Fibroblast of upper back skin (primary cell): Measurements from ENCODE around the gene ETF1.
A peak's percentile ranks its signal among the peaks of the same experiment; 100 is the strongest.

Experiments used
- DNase-seq: peaks from one replicate; pipeline ENCODE4 v3.0.0-alpha.2; 2013

The ETF1 gene

DNA sequence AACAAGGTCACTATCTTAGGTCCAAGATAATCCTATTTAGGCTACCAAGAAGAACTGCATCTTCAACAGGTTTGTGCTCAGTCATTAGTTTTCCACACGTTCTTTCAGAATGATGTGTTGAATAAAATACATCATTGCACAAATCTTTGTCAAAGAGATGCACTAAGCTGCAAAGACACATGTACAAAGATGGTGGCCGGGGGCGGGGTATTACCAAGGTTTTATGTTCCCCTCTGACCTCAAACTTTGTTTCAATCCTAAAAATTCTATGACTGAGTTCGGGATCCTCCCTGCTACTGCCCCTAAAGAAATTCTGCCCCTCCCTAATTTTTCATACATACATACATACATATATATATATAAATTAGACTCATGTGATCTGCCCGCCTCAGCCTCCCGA, 17.9 kb upstream of the ETF1 start:
- DNase-seq = no peak

DNA sequence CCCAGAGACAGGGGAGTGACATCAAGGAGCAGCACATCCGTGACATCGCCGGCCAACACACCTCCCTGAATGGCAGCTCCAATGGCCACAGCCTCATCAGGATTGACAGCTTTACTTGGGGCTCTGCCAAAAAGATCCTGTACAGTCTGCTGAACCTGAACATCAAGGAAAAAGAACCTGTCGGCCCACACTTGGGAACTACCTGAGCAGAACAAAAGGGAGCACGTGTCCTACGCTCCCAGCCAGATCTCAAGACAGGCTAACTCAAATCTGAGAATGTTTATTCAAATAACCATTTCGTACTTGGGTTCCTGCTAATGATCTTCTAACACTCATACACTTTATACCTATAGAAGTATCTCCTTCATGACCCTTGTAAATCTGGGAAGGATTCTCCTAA, 16.9 kb upstream of the ETF1 start:
- DNase-seq = no peak

DNA sequence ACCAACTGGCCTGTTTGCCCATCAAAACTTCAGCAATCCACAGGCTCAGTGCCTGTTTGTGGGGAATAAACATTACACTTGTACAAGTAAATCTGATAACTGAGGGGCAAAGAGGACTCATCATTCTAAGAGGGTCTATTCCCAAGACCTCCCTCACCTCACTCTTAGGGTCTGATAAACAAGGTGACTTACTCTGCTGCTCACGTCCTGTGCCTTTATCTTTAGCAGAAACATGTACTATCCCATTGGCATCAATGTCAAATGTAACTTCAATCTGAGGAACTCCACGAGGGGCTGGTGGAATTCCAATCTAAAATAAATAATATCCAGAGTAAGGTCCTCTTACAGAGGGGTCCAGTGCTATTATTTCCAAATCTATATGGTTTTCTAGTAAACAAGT, 14.6 kb upstream of the ETF1 start:
- DNase-seq = no peak

DNA sequence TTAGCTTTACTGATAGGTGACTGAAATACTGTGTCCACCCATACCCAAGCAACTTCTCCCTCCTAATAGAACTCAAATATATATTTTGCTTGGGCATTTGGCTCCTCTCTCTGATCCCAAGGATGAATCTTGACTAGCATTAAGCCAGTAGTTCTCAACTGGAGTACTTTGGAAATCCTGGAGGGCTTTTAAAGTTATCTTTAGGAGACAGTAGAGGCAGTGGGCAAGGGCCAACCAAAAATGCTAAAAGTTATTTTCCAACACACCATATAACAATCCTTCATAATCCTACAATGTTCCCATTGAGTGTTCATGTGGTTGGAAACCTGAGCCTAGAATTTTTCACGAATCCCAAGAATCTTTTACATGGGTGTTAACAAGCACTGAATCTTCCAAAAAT, 11.1 kb upstream of the ETF1 start:
- DNase-seq = no peak

DNA sequence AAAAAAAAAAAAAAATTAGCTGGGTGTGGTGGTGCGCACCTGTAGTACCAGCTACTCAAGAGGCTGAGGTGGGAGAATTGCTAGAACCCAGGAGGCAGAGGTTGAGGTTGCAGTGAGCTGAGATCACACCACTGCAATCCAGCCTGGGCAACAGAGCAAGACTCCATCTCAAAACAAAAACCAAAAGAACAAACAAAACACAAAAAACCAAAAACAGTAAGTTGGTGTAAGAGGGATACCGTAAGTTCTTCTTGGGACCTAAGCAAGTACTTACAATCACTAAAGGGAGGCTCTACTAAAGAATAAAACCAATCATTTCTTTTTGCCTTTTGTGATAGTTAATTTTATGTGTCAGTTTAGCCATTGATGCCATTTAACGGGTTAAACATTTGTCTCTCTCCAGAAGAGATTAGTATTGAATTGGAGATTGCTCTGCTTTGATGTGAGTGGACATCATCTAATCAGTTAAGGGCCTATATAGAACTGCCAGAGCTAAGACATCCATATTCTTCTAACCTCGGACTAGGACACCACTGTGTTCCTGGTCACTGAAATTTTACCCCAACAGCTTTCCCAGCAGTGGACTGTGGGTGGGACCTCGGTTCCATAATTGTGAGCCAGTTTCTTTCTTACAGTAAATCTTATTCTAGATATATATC, 10.5 kb upstream of the ETF1 start:
- no peak for DNase-seq

DNA sequence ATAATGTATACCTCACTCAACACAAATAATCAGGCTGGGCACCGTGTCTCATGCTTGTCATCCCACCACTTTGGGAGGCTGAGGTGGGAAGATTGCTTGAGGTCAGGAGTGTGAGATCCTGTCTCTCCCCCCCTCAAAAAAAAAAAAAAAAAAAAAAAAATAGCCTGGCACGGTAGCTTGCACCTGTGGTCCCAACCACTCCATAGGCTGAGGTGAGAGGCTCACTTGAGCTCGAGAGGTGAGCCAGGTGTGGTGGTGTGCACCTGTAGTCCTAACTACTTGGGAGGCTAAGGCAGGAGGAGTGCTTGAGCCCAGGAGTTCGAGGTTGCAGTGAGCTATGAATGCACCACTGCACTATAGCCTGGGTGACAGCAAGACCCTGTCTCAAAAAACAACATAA, 9.6 kb upstream of the ETF1 start:
- no peak for DNase-seq

DNA sequence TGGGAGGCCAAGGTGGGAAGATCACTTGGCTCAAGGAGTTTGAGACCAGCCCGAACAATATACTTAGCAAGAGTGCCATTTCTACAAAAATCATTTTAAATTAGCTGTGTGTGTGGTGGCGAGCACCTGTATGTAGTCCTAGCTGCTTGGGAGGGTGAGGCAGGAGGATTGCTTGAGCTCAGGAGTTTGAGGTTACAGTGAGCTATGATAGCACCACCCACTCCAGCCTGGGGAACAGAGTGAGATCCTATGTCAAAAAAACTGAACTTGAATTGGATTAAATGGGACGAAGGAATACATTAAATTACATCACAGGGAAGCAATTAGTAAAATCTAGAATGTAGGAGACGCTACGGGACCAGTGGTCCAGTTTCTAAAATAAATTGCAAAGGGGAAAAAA, 6.4 kb upstream of the ETF1 start:
- no peak for DNase-seq

DNA sequence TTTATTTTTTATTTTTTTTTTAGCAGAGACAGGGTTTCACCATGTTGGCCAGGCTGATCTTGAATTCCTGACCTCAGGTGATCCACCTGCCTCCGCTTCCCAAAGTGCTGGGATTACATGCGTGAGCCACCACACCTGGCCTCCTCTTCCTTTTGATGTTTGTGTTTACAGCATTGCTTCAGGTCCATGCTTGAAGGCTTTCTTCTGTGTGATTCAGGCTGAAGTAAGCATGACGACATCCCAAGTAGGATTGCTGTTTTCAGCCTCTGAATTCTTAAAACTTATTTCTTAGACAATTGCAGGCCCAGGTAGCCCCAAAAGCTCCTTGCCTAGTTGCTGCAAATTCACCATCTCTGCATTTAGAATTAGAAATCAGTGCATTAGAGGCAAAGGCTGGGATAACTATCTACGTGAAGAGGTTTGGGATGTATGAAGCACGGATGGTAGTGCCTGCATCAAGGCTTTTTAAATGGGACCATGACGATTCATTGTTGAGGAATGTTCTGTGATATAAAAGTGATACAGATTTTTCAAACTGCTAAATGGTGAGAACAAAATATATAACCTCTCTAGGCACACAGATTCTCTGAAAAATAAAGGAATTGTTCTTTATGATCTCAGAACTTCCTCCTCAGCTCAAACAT, 3.0 kb upstream of the ETF1 start:
- no peak for DNase-seq

DNA sequence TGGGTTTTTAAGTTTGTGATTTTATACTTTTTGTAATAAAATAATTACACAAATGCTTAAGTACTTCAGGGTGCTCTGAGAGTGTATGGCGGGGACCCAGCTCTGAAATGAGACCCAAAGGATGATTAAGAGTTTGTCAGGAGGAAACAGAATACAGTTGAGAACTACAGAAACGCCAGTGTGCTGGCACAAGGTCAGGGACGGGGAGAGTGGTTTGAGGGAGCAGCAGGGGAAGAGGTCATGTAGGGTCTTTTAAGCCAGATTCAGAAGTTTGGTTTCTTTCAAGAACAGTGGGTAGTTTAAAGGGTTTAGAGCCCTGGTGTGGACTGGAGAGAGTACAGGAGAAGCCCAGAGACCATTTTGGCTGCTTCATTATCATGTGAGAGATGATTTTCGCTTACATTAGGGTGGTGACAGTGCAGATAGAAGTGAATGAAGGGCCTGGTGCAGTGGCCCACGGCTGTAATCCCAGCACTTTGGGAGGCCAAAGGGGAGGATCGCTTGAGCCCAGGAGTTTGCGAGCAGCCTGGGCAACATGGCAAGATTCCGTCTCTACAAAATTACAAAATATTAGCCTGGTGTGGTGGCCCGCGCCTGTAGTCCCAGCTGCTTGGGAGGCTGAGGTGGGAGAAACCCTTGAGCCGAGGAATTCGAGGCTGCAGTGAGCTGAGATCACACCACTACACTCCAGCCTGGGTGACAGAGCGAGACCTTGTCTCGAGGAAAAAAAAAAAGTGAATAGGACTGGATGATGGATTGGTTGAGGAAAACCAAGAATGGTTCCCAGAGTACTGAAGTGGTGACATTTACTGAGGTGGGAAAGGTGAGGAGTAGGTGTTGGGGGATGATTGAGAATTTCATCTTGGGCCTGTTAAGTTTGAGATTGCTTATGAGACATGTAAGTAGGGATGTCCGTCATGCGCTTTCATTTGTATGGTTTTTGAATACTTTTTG, 1.4 kb upstream of the ETF1 start:
- peak; percentile 25 for DNase-seq

DNA sequence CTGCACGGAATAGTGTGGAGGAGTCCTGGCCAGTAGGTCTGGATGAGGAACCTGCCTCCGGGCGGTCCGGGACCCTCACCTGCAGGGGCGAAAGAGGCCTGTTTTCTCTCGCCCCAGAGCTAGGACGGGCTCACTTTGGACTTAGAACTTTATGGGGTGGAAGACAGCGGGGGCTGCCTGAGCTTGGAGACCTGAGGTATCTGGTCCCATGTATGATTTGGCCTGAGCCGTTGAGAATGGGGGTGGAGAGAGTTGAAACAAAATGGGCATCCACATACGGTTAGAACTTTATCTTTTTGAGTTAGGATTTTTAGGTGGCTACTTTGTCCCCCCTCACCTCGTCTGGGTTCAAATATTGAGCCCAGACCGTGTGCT, 681 bp upstream of the ETF1 start:
- no peak for DNase-seq

DNA sequence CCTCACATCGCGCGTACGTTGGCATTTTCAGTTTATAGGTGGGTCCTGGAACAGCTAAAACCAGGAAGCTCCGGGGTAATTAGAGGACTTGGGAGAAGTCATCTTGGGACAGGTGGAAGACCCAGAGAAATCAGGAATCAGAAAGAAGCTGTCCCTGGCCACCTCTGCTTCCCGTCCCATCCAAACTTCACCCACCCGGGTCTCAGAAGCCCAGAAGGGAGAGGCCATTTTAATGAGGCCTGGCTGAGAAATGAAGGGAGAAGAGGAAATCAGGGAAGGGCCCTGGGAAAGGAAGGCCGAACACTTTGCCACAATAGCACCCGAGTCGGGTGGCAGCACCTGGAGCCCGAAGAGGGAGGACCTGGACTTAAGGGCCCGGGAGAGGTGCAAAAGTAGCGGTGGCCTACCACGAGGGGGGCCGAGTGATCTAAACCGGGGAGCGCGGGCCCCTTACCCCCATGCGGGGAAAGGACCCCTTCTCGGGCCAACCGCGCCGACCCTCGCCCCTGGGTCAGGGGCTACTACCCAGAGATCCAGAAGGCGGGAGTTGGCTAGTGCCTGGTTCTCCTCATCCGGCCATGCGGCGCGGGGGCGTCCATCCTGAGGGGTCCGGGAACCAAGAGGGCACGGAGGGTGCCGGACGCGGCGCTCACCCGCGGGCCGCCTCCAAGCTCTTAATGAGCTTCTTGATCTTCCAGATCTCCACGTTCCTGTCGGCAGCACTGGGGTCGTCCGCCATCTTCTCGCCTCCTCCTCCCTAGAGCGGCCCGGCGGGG, 668 bp downstream of the ETF1 start:
- DNase-seq = no peak

DNA sequence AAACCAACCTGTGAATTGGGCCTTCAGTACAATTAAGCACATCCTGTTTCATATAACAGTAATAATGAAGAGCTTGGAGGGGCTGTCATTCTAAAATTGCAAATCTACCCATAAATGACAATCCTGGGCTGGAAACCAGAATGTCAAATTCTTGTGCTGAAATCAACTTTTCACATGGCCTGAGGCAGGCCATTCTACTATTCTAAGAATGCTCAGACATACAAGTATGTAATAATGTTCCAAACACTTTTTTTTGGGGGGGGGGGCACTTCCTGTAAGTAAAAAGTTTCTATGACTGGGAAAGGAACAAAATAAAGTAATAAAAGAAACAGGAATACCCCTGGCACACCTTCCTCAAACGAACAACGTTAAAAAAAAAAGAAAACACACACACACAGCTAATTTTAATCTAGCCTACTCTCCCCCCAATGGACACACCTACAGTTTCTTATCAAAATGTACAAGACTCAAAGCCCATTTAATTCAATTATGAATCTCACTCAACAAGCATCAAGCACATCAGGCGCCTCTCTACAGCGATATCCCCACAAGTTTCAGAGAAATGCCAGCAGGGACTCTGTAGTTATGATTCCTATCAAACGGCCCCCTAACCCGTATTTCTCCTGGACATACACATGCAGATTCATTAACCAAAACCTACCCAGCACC, 1.4 kb downstream of the ETF1 start:
- DNase-seq = no peak

DNA sequence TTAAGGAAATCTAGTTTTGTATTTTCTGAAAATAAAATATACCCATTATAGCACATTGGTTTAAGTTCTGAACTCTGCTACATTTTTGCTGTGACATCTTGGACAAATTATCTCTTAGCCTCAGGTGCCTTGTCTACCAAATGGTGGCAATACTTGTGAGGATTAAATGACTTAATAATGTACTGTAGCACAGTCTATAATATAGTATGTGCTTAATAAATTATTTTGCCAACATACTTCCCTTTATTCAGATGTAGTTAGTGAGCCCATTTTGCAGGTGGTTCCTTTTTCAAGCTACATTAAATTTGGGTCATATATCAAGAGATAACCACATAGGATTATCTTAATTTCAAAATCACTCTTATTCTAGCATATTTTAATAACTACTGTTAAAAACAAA, 3.2 kb downstream of the ETF1 start:
- no peak for DNase-seq

DNA sequence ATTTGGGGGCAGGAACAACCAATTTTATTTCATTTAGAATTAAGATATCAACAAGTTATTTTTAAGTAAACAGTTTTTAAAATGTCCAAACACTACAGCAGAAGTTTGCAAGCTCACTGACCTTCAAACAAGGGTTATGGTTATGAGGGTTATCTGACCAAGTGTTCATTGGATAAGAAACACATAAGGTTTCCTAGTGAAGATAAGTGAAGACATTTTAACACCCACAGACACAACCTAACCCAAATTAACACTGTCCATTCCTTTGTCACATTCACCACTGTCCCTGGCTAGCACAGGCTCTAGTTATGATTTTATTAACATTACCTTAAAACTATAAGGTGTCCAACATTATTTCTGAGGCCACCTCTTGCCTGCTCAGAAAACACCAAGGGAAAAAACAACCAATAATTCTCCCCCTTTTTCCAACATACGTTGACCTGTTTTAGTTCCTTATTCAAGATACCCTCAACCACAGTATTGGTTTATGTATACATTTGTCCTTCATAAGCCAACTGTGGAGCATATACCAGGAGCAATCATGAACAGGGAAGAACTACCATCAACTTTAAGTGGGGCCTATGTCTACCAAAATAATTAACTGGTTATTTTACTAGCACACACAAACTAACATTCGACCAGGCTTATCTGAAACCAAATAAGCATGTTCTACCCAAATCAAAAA, 4.0 kb downstream of the ETF1 start:
- no peak for DNase-seq

DNA sequence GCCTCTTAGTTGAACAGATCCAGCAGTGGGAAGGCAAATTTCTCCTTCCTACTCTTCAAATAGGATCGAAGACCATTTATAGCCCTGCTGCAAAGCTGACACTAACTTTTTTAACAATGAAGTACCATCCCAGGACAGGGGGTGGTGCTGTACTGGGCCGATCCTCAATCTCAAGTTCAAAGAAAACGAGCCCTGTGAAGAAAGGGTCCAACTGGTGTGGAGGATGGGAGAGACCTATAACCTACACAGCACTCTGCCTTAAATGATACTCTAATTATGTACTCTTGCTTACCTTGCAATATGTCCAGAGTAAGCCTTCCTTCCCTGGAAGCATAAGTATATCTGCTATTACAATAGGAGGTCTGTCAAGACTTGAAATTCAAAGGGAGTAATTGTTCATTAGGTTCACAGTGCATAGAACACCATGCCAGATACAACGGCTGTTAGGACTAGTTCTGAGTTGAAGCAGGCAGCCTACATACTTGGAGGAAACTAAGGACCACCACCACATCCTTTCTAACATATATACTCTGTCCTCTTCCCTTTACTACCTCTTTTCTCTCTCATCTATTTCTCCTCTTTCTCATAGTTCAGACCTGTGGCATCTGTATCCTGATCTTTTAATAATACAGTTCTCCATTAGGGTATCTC, 6.2 kb downstream of the ETF1 start:
- no peak for DNase-seq

DNA sequence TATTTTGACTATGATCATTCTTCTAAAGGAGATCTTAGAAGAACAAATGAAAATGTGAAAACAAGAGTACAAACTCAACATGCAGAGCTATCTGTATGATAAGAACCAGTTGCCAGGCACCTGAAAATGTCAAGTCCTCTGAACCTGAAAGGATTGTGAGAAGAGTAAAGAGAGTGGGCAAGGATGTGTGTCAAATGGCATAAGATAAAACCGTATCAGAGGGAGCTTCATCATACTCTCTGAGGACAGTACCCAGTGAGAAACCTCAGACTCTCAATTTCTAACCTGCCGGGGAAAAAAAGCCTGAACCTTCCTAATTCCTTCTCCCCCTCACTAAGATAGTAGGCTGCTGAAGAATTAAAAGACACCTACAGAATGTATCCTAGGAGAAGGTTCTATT, 6.8 kb downstream of the ETF1 start:
- no peak for DNase-seq

DNA sequence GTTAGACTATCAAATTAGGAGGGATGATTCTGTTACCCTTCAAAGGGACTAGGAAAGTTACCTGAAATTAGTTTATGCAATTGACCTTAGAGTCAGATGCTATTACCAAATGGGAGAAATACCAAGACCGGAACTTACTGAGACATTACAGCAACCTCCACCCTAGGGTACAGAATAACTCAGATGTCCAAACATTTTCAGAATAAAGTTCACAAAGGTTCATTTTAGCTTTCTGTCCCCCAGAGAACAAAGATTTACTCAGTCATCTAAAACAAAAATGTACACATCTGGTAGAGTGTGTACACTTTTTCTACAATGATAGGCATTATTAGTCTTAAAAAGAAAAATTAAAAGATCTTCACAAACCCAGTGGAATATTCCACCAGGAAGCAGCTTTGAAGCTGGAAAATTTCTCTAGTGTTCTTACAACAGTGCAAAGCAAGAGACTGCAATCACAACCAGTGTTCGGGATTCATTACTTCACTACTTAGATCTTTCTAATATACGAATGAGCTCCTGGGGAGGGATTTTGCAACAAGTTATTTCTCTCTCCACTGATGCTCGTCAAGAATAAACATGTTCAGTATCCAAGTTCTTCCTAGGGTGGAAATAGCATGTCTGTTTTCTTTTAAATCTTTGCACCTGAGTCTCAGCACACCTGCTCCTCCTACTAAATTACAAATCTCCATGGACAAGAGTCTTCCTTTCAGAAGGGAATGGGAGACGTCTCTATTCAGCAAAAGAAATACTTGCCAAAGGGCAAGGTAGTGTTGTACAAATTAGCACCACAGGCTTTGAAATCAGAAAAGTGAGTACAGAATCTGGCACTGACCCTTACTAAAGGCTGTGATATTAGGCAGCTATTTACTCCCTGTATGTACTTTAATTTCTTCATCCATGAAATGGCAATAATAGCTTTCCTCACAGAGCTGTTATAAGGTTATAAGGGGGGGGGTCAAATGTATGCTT, 8.8 kb downstream of the ETF1 start:
- no peak for DNase-seq

DNA sequence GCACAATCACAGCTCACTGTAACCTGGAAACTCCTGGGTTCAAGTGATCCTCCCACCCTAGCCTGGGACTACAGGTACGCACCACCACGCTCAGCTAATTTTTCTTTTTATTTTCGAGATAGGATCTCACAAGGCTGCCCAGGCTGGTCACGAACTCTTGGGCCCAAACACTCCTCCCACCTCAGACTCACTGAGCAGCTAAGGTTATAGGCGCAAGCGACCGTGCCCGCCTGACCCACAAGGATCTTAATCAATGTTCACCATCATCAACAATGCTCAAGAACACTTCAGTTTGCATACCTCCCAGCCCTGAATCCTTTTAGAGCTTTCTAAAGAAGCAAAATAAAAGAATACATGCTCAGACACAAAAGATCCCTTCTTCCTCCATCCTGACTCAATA, 13.2 kb downstream of the ETF1 start:
- DNase-seq = no peak

DNA sequence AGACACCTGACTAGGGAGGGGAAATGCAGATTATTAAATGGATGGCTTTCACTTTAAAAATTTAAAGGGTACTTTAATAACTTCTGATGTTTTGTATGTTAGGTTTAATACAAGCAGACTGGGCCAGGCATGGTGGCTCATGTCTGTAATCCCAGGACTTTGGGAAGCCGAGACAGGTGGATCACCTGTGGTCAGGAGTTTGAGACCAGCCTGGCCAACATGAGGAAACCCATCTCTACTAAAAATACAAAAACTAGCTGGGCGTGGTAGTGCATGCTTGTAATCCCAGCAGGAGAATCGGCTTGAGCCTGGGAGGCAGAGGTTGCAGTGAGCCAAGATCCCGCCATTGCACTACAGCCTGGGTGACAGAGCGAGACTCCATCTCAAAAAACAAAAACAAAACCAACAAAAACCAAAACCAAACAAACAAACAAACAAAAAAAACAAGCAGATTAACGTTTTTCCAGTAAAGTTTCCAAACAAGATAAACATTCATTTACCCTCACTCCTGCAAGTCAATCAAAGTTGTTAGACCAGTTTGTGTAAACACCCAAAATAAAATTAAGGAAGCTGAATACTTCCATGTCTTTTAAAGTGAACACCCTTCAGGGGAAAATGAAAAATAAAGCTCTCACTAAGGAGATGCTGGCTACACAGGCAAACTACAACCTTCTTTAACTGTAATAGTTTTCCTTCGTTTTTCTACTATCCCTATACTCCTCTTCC, 14.1 kb downstream of the ETF1 start:
- no peak for DNase-seq

DNA sequence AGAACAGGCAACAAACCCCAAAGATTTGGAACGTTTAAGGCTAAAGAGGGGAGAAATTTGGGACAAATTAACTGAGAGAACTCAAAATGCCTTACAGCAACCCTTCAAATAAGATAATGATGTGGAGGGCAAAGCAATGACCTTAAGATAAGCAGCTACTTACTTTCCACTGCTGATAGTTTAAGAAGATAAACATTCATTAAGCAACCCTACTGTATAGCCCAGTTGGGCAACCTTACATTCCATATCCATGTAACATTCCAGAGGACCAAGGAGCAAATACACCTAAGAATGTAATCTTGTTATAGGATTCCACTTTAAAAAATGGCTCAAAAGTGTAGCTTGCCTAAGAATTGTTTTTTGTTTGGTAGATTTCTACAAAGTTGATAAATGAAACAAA, 14.8 kb downstream of the ETF1 start:
- DNase-seq = no peak
